Tibial artery (tissue), 4 donors: Measurements from ENCODE around the gene EPHB1.

Experiments
- DNase-seq, 2 donors: peaks; one replicate each; pipeline ENCODE4 v3.0.0-alpha.2; 2019
- H3K27ac ChIP-seq, 2 donors: fragments of 200-600 bp; sonication (generic) in 1 of 2; 1 replicate in 1 of 2; 2 replicates in 1 of 2; pipeline ENCODE4 v1.5.1; 2018 to 2019; ENCODE audit warnings: mild to moderate bottlenecking in 1 of 2
- H3K27me3 ChIP-seq, 2 donors: fragments of 200-600 bp; sonication (generic) in 1 of 2; one replicate each; pipeline versions ENCODE4 v1.5.1 to v1.6.0; 2016 to 2019
- H3K36me3 ChIP-seq, 3 donors: fragments of 200-600 bp; sonication (generic) in 2 of 3; one replicate each; pipeline ENCODE4 v1.5.1; 2016 to 2019; ENCODE audit warnings: mild to moderate bottlenecking in 2 of 3
- H3K4me1 ChIP-seq, 4 donors: fragments of 200-600 bp; sonication (generic) in 2 of 4; 1 replicate in 3 of 4; 2 replicates in 1 of 4; pipeline ENCODE4 v1.5.1; 2016 to 2019
- H3K4me3 ChIP-seq, 2 donors: fragments of 200-600 bp; sonication (generic) in 1 of 2; 1 replicate in 1 of 2; 2 replicates in 1 of 2; pipeline ENCODE4 v1.5.1; 2018 to 2019; ENCODE audit warnings: mild to moderate bottlenecking in 2 of 2
- H3K9me3 ChIP-seq, 3 donors: fragments of 200-600 bp; sonication (generic) in 1 of 3; one replicate each; pipeline ENCODE4 v1.5.1; 2016 to 2019
- intact Hi-C: fragments of 100-400 bp; cut with DNase I; formaldehyde crosslinking; loops from one replicate; pipeline ENCODE4 v1.15.0; 2023; ENCODE audit warnings: low total_unique reads
- TF ChIP-seq, protein P1 (sequence below), 2 experiments: fragments of 200-600 bp in 1 of 2; fragments of 450-650 bp in 1 of 2; IDR thresholded peaks; one replicate each; pipeline ENCODE4 v1.5.1; 2017 to 2019; ENCODE audit warnings: antibody characterized with exemption in 2 of 2, mild to moderate bottlenecking in 1 of 2, moderate library complexity in 1 of 2

Gene EPHB1

GRCh38 chr3:134769287-134769868, 25.7 kb upstream of the EPHB1 start:
- Histone ChIP-seq H3K27me3 (no peaks in the 10 kb centered on the region), H3K4me3 (no peak overlapping the region), H3K4me1 (no peaks in the 10 kb centered on the region), H3K36me3 (no peaks in the 10 kb centered on the region), H3K9me3 (no peaks in the 10 kb centered on the region), H3K27ac (no peak overlapping the region)
- intact Hi-C loops: no loop called here
- TF ChIP-seq, protein P1, sequence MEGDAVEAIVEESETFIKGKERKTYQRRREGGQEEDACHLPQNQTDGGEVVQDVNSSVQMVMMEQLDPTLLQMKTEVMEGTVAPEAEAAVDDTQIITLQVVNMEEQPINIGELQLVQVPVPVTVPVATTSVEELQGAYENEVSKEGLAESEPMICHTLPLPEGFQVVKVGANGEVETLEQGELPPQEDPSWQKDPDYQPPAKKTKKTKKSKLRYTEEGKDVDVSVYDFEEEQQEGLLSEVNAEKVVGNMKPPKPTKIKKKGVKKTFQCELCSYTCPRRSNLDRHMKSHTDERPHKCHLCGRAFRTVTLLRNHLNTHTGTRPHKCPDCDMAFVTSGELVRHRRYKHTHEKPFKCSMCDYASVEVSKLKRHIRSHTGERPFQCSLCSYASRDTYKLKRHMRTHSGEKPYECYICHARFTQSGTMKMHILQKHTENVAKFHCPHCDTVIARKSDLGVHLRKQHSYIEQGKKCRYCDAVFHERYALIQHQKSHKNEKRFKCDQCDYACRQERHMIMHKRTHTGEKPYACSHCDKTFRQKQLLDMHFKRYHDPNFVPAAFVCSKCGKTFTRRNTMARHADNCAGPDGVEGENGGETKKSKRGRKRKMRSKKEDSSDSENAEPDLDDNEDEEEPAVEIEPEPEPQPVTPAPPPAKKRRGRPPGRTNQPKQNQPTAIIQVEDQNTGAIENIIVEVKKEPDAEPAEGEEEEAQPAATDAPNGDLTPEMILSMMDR (IDR thresholded peaks at IDR 0.05): no peak
- DNase-seq: no peak

DNA sequence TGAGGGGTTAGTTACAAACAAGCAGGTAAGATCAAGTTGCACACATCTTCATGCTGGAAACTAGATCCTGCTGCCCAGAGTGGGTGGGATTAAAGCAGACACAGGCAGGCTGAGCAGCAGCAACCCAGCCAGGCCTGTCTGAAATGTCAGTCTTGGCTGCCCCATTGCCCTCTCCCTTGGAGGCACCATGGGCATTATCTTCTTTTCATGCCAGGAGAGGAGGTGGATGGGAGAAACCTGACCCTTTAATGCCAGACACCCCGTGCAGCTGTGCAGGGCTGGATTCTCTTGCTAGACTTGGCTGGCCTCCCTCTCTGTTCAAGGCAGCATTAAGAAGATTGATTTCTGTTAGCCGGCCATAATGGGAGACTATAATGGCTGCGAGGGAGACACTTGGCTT, 23.0 kb upstream of the EPHB1 start:
- intact Hi-C loops: loop anchor here (10.0 kb wide), 1 partner anchor 167 kb away; no protein-coding TSS in a partner anchor
- DNase-seq: no peak
- H3K36me3 ChIP-seq: no peaks in the 10 kb centered on the region
- H3K27ac ChIP-seq: no peak overlapping the region
- no peaks in the 10 kb centered on the region for H3K4me1 ChIP-seq
- TF ChIP-seq, protein P1 (IDR thresholded peaks at IDR 0.05): no peak
- no peaks in the 10 kb centered on the region for H3K27me3 ChIP-seq
- no peak overlapping the region for H3K4me3 ChIP-seq
- no peaks in the 10 kb centered on the region for H3K9me3 ChIP-seq

DNA sequence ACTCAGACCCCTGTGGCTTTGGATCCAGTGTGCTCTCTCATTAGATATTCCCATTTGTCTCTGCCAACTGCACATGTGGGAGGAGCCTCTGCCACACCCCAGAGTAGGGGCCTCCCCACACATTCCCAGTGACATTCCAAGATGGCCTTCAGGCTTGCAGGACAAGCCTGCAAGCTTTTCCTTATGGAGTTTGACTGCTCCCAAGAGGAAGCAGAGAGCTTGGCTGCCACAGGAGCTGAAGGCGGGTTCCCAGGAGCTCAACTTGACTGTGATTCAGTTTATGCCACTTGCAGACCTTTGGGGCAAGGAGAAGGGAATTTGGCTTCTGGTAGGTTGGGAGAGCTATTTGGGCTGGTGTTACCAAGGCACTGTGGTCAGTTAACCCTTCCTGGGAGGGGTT, 22.5 kb upstream of the EPHB1 start:
- TF ChIP-seq, protein P1 (IDR thresholded peaks at IDR 0.05): no peak
- intact Hi-C loops: loop anchor here (10.0 kb wide), 1 partner anchor 168 kb away; no protein-coding TSS in a partner anchor
- no peak for DNase-seq

DNA sequence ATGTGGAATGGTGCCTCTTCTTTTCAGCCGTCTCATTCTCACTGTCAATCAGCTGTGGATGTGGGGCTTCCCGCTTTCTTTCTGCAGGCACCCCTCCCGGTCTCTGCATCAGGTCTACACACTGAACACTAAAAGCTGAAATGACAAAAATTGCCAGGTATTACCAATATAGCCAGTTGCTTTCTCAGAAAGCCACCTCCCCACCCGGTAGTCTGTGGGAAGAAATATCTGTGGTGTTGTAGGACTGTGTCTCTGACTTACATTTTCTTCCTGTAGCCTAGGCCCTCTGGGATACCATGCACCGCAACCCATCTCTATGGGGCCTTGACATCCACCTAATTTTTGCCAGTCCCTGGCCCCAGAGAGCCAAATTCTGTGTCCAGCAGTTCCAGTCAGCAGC, 19.2 kb upstream of the EPHB1 start:
- intact Hi-C loops: loop anchor here (10.0 kb wide), 1 partner anchor 171 kb away; no protein-coding TSS in a partner anchor
- DNase-seq: no peak

More for the DNA sequence above, 22.5 kb upstream of the EPHB1 start:
- Histone ChIP-seq H3K4me1 (no peaks in the 10 kb centered on the region), H3K4me3 (no peak overlapping the region), H3K27ac (no peak overlapping the region), H3K36me3 (no peaks in the 10 kb centered on the region), H3K9me3 (no peaks in the 10 kb centered on the region), H3K27me3 (no peaks in the 10 kb centered on the region)

DNA sequence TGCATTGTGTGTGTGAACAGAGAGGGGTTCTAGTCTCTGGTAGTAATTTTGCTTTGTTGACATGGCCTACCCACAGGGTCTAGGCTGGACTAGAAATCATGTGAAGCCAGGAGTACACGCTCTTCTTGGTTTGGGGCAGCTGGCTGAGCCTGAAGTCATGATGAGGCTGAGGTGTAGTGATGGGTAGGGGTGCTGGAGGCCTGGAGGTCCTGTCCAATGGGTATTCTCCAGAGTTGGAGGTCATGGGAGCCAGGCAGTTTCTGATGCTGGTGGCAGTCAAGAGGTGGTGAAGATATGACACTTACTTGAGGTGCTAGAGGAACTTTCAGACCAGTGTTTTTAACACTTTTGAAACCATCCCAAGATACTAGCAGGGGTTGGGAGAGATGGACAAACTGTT, 18.5 kb upstream of the EPHB1 start:
- no peaks in the 10 kb centered on the region for H3K27me3 ChIP-seq
- H3K9me3 ChIP-seq: no peaks in the 10 kb centered on the region
- H3K4me1 ChIP-seq: no peaks in the 10 kb centered on the region
- no peaks in the 10 kb centered on the region for H3K36me3 ChIP-seq
- no peak overlapping the region for H3K27ac ChIP-seq
- no peak for DNase-seq
- TF ChIP-seq, protein P1 (IDR thresholded peaks at IDR 0.05): no peak
- intact Hi-C loops: loop anchor here (10.0 kb wide), 1 partner anchor 172 kb away; no protein-coding TSS in a partner anchor
- H3K4me3 ChIP-seq: no peak overlapping the region

More for the DNA sequence above, 19.2 kb upstream of the EPHB1 start:
- TF ChIP-seq, protein P1 (IDR thresholded peaks at IDR 0.05): no peak
- H3K9me3 ChIP-seq: no peaks in the 10 kb centered on the region
- H3K27me3 ChIP-seq: no peaks in the 10 kb centered on the region
- H3K4me3 ChIP-seq: no peak overlapping the region
- H3K36me3 ChIP-seq: no peaks in the 10 kb centered on the region
- no peaks in the 10 kb centered on the region for H3K4me1 ChIP-seq
- no peak overlapping the region for H3K27ac ChIP-seq
